Measurements from ENCODE around the gene LRRC4.

The LRRC4 gene

DNA sequence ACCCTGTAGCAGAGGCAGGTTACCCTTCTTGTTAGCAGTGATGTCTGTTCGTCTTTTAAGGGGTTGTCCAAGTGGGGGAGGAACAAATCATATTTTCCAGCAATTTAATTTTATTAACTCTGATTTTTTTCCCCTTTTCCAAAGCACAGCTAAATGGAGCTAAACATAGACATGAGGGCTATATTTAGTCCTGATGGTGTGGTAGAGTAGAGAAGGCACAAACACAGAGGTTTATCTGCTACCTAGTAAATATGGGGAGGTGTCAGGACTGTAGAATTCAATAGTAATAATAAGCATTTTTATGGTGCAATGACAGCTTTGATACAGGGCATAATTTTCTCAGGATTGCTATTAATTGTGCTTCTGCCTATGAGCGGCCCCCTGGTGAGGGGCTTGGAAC lies 22.5 kb downstream of the LRRC4 start:
- no peak for DNase-seq (ENCODE audit: low read depth, low spot score)
- no peak overlapping the region for H3K27ac ChIP-seq

GRCh38 chr7:128008141-128008540 lies 23.1 kb downstream of the LRRC4 start:
- DNase-seq (ENCODE audit: low read depth, low spot score): no peak
- no peak overlapping the region for H3K27ac ChIP-seq

GRCh38 chr7:128007303-128007680 lies 23.9 kb downstream of the LRRC4 start:
- DNase-seq (ENCODE audit: low read depth, low spot score): no peak
- H3K27ac ChIP-seq: no peak overlapping the region

- DNase-seq (ENCODE audit: low read depth, low spot score): no peak
- no peak overlapping the region for H3K27ac ChIP-seq
Measured at GRCh38 chr7:128006550-128007302, 24.5 kb downstream of the LRRC4 start.

- DNase-seq (ENCODE audit: low read depth, low spot score): no peak
- no peak overlapping the region for H3K27ac ChIP-seq
Measured at GRCh38 chr7:128005759-128006159, 25.5 kb downstream of the LRRC4 start.

DNA sequence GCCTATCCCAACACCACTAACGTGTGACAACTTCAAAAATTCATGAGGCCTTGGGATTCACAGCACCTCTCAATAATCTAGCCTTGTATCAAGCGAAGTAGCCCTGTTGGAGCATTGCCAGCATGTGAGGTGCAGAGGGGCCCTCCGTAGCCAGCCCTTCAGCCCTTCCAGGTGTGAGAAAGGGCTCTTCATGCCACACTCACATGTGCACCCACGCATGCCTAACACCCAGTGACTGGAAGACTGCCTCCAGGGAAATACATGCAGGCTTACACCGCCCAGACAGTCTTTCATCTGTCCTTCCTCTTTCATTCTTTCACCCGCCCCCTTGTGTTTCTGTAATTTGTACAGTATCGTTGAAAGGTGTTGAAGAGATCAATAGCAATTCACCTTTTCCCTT lies 26.1 kb downstream of the LRRC4 start:
- DNase-seq (ENCODE audit: low read depth, low spot score): no peak
- no peak overlapping the region for H3K27ac ChIP-seq

DNA sequence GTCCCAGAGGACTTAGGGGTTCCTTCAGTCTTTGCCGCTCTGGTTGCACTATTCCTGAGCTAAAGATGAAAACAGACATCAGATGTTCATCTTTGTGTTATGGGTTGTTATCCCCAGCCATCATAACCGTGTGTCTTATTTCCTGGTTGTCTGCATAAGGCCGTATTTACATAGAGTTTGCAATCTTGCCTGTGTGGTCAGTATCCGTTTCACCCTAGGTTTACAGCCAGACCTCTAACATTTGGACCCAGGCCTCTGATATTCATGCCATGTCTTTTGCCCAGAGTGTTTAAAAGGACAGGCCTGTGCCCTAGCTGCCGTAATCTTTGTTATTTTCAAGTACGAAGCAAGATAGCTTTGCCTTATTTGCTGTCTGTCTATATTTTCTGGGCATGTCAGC lies 26.6 kb downstream of the LRRC4 start:
- no peak for DNase-seq (ENCODE audit: low read depth, low spot score)
- no peak overlapping the region for H3K27ac ChIP-seq

GRCh38 chr7:128003787-128004186 lies 27.4 kb downstream of the LRRC4 start:
- H3K27ac ChIP-seq: no peak overlapping the region

DNA sequence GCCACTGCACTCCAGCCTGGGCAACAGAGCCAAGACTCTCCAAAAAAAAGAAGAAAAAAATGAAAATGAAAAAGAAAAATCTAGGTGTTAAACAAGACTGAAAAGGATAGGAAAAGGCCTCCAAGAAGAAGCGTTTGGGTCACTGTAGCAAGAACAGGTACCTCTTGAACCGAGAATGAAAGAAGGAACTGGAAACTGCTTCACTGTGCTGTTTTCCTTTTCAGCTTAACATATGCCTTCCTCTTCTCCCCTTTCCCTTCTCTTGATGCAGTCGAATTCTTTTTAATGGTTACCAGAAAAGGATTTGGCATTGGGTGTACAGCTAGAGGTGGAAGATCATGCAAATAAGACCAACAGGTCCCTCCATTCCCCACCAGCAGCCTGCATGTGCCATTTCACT lies 28.1 kb downstream of the LRRC4 start:
- no peak for DNase-seq (ENCODE audit: low read depth, low spot score)
- H3K27ac ChIP-seq: no peak overlapping the region

More at GRCh38 chr7:128003787-128004186, 27.4 kb downstream of the LRRC4 start:
- no peak for DNase-seq (ENCODE audit: low read depth, low spot score)

GRCh38 chr7:128000854-128001265 lies 30.4 kb downstream of the LRRC4 start:
- no peak overlapping the region for H3K27ac ChIP-seq
- no peak for DNase-seq (ENCODE audit: low read depth, low spot score)

GRCh38 chr7:128000048-128000447 lies 31.2 kb downstream of the LRRC4 start:
- DNase-seq (ENCODE audit: low read depth, low spot score): no peak
- no peak overlapping the region for H3K27ac ChIP-seq

DNA sequence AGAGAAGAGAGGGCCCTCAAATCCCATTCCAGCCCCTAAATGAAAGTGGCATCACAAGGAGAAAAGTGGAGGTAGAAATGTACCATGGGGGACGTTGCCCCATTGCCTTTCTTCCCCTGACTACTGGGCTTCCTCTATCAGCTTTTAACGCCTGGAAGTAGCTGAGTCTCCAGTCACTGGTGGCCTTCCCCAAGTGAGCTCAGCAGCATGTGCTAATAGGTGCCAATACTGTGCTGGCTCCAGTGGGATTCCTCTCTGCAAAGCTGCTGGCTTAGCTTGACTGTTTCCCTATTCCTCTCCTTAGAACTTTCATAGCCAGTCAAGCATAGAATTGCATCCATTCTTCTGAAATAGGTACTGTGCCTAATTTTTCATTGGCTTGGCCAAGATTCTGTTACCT lies 32.6 kb downstream of the LRRC4 start:
- H3K27ac ChIP-seq: no peak overlapping the region
- no peak for DNase-seq (ENCODE audit: low read depth, low spot score)

DNA sequence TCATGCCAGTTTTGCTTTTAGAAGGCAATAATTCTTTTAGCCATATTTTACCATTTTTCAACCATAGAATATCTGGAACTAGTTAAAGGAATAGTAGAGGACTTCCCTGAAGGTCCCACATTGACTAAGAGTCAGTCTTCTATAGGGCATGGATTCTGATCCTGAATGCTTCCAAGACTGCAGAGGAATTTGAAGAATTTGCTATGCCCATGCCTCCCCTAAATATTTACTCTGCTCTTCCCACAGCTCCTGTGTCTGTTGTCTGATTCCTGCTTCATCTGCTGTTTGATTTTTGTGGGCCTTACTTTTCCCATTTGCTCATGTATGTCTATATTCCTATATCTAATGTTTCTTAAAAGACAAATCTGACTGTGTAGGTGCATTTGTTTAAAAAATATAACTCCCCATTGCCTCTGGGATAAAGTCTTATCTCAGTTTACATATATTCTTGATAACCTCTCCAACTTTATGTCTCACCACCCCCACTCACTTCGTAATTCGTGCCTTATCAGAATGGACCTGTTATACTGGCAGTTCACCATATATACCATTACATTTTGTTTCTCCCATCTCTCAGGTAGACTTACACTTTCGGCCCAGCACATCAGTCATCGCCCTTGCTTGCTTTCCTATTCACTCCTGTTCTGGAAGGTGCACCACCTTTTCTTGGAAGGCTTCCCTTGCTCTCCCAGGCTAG lies 33.9 kb downstream of the LRRC4 start:
- H3K27ac ChIP-seq: no peak overlapping the region
- DNase-seq (ENCODE audit: low read depth, low spot score): no peak

DNA sequence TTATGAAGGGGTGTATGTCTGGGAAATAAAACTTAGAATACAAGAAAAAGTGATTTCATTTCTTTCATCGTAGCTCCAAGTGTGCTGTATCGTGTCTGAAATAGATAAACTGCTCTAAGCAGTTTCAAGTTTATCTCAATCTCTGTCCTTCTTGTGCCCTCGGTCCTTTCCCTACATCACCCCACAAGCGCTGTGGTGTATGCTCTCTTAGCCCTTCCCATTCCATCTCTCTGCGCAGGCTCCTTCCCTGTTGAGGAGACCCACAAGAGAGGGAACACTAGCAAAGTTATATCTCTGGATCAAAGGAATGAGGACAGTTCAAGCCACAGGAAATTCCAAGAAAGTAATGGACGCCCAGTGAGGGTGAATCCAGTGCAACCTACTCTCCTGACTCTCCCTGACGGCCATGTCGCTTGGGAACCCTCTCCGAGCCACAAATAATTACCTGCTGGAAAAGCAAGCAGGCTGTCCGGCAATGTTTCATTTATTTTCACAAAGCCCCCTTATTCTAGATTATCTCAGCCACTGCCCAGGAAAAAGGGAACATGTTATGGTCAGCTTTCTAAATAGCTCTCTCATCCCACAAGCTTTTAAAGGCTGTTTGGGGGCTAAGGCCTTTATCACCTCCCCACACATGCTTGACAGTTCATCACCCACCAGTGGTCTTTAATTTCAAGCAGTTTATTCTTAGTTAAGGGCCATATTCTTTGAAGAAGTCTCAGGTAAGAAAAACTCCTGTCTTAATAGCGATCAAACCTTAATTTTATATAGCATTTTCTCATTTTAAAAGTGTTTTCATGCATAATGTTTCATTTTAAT lies 34.8 kb downstream of the LRRC4 start:
- no peak overlapping the region for H3K27ac ChIP-seq
- no peak for DNase-seq (ENCODE audit: low read depth, low spot score)

- H3K27ac ChIP-seq: no peak overlapping the region
- no peak for DNase-seq (ENCODE audit: low read depth, low spot score)
Measured at GRCh38 chr7:127995881-127996215, 35.4 kb downstream of the LRRC4 start.

GRCh38 chr7:127995156-127995880 lies 35.9 kb downstream of the LRRC4 start:
- DNase-seq (ENCODE audit: low read depth, low spot score): no peak
- no peak overlapping the region for H3K27ac ChIP-seq

DNA sequence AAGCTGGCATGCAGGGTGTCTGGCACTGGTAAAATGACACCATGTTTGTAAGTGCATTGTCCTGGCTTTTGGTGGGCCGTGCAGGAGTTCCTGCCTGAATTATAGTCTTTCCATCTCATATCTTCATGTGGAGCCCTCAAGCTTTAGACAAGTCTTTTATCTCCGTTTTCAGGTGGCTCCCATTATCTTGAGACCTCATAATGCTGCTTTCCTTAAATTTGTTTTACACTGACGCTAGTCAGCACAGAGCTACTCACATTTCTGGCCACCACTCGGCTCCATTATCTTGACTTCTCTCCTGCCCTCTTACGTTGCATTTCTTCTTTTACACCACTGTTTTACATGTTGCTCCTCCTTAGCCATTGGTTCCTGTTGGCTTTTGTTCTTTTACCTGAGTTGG lies 37.2 kb downstream of the LRRC4 start:
- no peak for DNase-seq (ENCODE audit: low read depth, low spot score)
- no peak overlapping the region for H3K27ac ChIP-seq

DNA sequence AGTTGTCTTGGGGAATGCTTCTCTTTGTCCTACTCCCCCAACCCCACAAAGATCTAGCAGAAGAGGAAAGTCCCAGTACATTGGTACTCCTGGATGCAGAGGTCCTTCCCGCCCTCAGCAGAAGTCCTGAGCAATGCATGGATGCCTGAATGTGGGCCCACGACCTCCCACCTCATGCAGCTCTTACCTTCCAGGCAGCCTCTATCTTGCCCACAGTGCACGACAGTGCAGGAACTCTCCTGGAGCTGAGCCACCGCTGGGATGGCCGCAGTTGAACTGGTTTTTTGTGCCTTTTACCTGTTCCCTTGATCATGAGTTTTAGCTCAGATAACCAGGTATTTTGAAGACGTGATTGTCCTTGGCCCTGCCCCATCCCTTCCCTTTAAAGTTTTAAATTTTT lies 37.9 kb downstream of the LRRC4 start:
- DNase-seq (ENCODE audit: low read depth, low spot score): no peak
- H3K27ac ChIP-seq: no peak overlapping the region

DNA sequence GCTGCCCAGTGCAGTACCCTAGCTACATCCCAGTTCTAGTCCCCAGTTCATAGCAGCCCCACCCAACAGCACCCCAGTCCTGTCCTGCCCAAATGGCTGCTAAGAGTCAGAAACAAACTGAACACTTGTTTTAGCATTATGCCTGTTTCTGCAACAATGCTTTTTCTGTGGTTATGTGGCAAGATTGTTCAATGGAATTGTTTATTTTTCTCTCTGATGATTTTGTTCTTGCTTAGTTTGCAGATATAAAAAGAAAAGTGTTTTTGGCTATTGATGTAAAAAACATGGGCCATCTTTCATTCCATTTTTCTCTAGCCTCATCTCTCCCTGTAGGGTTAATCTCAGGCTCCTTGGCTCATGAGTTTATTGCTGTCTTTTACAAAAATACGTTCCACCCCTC lies 42.5 kb downstream of the LRRC4 start:
- DNase-seq (ENCODE audit: low read depth, low spot score): no peak
- H3K27ac ChIP-seq: no peak overlapping the region
